GM21723 (cell line): Measurements from ENCODE around the gene C19orf67.

Source experiments
- ATAC-seq: cut with Tn5 transposase; IDR thresholded peaks from one replicate; pipeline ENCODE4 v1.9.1; 2021; ENCODE audit warnings: mild to moderate bottlenecking, moderate library complexity; ENCODE audit not compliant: unreplicated experiment

The C19orf67 gene

DNA sequence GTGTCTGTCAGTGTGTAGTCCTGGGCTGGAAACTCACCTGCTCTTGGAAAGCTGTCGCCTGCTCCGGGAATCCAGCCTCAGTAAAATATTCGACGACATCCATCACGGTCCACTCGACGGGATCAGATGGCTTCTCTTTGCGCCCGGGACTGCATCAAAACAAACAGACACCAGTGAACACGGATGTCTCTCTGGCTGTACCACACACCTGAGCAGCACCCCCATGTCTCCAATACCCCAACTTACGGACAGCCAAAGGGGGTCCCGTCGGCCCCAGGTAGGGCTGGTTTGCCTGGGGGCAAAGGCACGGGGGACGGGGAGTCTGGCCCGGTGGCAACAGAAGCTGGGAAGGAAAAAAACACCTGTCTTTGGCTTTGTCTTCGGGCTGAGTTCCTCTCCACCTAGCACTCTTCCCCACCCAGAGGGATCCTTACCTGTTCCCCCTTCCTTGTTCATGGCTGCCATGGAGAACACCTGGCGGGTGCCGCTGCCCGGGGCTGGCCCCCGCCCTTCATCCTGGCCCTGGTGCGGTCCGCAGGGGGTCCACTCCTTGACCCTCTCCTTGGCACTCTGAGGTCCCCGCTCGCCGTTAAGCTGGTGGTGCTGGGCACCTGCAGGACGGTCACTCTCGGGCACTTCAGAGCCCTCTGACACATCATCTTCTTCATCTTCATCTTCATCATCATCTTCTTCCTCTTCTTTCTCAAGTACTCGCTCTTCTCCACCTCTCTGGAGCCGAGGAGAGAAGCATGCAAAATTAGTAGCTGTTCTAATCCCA lies 3.2 kb upstream of the C19orf67 start:
- no peak for ATAC-seq

DNA sequence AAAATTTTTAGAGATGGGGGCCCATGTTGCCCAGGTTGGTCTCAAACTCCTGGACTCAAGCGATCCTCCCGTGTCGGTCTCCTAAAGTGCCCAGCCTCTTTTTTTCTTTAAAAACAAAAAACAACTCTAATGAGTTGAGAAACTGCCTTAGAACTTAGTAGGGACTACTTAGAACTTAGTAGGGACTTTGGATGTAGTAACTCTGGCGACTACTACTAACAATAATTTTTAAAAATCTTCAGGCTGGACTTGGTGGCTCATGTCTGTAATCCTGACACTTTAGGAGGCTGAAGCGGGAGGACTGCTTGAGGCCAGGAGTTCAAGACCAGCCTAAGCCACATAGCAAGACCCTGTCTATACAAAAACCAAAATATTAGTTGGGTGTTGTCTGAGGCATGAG lies 515 bp upstream of the C19orf67 start:
- no peak for ATAC-seq

DNA sequence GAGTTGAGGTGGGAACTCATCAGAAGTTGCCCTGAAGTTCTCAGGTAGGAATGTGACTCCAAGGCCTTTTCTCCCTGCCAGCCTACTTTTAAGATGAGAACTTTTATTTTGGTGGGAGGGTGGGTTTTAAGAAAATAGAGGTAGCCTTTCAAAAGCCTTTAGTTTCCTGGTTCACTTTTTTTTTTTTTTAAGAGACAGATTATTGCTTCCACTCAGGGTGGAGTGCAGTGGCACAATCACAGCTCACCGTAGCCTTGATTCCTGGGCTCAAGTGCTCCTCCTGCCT lies 3.0 kb downstream of the C19orf67 start:
- no peak for ATAC-seq

DNA sequence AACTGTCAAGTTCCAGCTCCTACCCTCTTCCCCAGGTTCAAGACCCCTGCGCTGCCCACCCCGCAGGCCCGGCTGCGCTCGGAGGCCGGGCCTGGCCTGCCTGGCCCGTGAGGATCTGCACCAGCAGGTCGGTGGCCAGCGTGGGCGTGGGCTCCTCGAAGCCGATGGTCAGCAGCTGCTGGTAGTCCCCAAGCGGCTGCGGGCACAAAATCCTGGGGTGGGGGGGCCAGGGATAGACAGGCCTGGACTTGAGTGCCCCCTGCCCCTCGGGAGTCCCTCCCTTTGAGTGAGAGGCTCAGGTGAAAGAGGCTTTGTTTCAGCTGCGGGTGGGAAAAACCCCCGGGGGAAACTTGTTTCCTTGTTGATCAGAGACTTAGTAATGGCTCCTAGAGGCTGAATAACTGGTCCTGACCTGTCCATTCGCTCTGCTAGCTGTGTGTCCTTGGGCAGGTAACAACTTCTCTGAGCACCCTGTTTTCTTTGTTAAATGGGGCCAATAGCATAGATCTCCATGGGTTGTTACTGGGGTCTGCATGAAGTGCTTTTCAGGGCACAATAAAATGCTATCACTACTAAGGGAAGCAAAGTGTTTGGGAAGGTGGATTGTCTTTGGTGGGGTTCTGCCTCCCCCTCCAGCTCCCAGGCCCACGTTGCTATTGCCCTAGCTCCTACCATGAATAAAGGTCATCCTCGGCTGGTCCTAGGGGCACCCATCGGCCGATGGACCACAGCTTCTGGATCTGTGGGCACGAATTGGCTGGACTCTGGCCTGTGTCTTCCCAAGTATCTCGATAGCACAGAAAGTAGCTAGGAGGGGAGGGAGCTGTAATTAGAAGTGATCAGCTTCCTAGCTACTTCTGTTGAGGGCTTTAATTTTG lies 3.5 kb downstream of the C19orf67 start:
- peak; percentile 8 for ATAC-seq

DNA sequence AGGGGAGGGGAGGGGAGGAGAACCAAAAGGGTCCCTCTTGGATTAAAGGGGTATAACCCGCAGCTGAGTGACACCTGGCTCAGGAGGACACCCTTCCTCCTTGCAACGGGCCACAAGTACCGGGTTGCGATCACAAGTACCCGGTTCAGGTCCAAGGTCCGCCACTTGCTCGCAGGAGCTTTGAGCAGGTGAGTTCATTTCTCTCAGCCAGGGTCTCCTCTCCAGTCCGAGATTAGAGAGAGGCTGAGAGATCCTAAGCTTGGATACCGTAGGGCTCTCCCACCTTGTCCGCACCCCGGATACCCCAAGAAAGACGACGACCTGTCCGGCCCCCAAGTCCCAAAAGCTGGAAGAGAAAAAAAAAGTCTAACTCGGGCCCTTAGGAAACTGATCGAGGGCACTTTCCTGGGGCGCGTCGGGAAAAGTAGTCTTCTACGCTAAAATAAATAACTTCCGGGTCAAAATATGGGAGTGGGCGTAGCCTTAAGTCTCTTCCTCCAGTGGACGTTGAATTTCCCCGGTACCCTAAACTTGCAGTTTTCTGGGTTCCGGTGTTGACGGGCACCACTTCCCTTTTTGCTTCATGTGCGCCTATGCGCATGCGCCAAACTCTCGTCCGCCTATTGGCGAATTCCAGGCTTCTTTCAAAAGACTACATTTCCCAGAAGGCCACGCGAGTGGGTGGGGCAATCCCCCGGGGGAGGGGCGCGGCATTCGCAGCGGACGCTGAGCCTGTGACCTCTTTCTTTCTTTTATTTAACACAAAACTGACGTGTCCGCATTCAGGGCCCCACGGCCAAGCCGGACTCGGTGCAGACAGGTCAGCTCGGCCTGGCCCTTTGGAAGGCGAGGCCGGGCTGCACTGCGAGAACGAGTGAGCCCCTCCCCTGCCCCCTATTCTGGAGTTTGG lies 4.4 kb downstream of the C19orf67 start:
- peak; percentile 85 for ATAC-seq

DNA sequence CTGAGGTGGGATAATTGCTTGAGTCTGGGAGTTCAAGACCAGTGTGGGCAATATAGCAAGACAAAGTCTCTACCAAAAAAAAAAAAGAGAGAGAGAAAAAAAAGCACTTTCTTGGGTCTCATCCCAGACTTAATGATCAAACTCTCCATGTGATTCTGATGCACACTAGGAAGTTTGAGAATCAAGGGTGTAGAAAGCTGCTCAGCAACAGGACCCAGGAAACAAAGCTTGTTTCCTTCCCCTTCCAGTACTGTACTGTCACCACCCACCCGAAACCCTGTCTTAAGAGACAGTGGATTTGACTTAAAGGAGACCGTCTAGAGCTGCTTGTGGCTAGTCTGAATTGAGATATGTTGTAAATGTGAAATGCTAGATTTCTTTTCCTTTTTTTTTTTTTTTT lies 7.2 kb downstream of the C19orf67 start:
- no peak for ATAC-seq

DNA sequence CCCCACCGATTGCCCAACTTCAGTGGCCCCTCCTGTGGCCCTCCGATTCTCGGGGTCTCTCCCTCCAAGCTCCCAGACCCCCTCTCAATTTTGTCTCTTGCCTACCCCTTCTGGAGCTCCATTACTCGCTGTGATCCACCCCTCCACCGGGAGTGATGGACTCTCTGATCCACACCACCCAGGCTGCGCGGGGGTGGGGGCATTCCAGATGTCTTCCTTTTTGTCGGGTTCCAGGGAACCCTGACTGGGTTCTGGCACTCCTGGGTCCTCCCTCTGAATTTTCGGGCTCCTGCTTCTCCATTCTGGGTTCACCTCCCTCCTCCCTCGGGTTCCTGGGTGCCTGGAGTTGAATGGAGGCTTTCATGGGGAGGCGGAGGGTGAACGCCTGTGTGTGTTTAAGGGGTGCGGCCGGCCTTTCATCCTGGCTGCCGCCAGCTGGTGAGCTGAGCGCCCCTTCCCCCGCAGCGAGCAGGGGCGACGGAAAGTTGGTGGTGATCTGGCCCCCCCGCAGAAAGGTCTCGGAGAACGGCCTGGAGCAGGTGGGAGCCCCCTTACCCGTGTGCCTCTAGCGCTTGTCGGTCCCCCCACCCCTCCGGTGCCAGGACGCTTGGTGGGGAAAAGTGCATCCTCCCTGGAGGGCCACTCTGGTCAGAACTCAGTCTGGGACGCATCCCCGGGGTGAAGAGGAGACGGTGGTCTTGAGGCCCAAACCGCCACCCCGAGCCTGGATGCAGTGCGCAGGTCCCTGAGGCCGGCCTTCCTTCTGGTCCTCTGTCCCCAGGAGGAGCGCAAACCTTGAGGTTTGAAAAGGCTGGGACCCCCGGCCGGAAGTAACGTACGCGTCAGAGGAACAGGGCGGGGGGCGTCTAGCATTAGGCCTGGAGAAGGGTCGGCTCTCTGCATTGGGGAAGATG lies 11.4 kb downstream of the C19orf67 start:
- no peak for ATAC-seq

DNA sequence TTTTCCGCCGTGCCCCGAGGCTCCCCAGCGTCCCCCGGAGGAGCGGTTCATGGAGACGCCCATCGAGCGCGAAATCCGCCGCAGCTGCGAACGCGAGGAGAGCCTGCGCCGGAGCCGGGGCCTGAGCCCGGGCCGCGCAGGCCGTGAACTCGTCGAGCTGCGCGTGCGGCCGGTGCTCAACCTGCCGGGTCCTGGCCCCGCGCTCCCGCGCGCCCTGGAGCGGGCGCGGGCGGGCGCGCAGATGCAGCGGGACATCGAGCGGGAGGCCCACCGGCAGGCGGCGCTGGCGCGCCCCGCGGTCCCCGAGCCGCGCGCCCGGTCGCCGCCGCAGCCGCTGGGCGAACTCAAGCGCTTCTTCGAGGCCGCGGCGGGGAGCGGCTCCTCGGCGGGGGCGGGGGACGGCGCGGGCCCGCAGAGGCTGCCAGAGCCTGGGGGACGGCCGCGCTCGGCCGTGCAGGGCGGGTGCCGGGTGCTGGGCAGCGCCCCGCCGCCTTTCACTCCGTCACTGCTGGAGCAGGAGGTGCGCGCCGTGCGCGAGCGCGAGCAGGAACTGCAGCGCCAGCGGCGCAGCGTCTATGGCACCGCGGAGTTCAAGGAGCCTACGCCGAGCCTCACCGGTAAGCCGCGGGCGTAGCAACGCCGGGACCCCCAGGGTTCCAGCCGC lies 12.2 kb downstream of the C19orf67 start:
- peak; percentile 48 for ATAC-seq

DNA sequence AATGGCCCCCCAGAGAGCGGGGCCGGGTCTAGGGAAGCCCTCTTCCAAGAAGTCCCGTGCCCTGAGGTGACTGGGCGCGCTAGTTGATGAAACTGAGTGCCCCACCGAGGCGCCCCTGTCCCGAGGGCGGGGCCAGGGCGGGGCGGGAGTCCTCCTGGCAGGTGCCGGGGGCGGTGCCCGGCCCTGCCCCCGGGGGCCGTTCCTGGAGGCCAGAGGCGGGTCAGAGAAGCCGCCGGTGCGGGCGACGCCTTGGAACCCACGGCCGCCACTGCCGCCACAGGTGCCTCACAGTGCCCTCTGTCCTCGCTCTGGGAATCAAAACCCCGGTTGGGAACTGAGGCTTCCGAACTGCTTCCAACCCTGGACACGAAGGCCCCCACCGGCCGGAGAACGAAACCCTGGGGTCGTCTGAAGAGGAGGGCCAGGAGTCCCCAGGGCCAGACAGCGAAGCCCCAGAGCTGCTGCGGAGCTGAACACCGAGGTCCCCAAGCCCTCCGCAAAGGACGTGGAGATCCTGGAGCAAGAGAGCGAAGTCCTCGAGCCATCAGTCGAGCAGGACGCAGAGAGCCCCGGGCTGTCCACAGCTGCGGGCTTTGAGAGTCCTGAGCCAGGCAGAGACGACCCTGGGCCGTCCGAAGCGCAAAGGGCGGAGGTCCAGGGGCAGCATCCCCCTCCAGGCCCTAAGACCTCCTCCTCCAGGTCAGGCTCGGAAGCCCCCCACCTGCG lies 12.9 kb downstream of the C19orf67 start, which contains the start of gene MISP3:
TSS of gene MISP3 (plus strand) at position 252 of the 726 bp plus-strand sequence. CDS start 524 bp downstream, outside the sequence.
- ATAC-seq = no peak

DNA sequence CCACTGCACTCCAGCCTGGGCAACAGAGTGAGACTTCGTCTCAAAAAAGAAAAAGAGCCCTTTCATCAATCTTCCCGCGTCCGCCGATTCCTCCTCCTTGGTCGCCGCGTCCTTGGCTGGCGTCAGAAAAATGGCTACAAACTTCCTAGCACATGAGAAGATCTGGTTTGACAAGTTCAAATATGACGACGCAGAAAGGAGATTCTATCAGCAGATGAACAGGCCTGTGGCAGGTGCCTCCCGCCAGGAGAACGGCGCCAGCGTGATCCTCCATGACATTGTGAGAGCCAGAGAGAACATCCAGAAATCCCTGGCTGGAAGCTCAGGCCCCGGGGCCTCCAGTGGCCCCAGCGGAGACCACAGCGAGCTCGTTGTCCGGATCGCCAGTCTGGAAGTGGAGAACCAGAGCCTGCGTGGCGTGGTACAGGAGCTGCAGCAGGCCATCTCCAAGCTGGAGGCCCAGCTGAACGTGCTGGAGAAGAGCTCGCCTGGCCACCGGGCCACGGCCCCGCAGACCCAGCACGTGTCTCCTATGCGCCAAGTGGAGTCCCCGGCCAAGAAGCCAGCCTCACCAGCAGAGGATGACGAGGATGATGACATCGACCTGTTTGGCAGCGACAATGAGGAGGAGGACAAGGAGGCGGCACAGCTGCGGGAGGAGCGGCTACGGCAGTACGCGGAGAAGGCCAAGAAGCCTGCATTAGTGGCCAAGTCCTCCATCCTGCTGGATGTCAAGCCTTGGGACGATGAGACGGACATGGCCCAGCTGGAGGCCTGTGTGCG lies 15.1 kb downstream of the C19orf67 start:
- ATAC-seq = no peak

DNA sequence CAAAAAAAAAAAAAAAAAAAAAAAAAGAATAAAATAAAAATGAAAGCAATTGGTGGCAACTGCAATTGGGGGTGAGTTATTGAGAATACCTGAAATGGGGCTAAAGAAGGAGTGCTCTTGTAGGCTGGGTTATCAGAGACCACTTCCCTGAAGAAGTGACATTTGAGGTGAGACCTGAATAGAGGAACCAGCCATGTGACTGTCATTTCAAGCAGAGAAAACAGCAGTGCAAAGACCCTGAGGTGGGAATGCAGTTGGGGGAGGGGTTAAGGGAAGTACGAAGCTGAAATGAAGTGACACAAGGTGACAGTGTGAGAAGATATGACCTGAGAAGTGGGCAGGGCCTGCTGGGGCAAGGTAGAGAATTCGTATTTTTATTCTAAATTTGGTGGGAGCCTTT lies 19.4 kb downstream of the C19orf67 start:
- no peak for ATAC-seq

DNA sequence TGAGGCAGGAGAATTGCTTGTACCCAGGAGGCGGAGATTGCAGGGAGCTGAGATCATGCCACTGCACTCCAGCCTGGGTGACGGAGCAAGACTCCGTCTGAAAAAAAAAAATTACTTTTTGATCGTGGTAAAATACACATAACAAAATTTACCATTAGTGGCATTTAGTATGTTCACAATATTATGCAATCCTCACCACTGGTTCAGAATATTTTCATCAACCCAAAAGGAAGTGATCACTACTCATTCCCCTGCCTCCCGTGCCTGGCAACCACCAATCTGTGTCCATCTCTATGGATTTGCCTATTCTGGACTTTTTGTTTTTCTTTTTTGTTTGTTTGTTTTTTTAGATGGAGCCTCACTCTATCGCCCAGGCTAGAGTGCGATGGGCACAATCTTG lies 22.5 kb downstream of the C19orf67 start:
- ATAC-seq = no peak

DNA sequence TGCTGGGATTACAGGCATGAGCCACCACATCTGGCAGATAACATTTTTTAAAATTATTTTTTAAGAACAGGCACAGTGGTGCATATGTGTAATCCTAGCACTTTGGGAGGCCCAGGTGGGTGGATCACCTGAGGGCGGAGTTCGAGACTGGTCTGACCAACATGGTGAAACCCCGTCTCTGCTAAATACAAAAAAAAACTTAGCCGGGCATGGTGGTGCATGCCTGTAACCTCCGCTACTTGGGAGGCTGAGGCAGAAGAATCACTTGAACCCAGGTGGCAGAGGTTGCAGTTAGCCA lies 23.1 kb downstream of the C19orf67 start:
- ATAC-seq = no peak

DNA sequence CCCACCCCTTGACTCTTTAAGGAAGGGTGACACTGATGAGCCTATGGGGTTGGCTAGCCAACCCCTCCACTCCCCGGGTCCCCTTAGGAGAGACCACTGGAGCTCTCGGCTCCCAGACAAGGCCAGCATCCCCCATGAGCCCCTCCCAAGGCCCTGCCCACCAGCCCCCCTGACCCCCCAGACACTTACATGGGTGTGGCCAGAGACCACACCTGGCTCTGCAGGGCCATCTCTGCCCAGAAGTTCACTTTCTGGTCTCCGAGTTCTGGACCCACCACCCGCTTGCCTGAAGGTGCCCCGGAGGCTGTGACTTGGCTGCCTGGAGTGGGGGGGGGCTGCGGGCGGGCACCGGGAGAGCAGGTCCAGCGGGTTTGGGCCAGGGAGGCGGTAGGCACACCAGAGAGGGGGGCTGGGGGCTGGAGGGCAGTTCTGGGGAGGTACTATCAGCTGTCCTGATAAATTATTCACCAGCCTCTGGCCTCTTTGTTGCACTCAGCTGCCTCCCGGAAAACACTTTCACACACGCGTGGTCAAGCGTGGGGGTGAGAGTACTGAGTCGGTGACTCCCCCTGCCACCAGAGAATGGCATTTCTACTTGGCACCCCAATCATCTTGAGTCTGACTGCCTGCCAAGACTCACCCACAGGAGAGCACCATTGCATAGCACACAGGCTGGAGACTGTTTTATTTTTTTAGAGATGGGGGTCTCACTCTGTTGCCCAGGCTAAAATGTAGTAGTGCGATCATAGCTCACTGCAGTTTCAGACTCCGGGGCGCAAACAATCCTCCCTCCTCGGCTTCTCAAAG lies 23.6 kb downstream of the C19orf67 start, which contains the start of gene PALM3:
TSS of gene PALM3 (minus strand) at position 326 of the 807 bp plus-strand sequence. CDS start at position 230, 96 bp downstream.
- ATAC-seq = no peak

DNA sequence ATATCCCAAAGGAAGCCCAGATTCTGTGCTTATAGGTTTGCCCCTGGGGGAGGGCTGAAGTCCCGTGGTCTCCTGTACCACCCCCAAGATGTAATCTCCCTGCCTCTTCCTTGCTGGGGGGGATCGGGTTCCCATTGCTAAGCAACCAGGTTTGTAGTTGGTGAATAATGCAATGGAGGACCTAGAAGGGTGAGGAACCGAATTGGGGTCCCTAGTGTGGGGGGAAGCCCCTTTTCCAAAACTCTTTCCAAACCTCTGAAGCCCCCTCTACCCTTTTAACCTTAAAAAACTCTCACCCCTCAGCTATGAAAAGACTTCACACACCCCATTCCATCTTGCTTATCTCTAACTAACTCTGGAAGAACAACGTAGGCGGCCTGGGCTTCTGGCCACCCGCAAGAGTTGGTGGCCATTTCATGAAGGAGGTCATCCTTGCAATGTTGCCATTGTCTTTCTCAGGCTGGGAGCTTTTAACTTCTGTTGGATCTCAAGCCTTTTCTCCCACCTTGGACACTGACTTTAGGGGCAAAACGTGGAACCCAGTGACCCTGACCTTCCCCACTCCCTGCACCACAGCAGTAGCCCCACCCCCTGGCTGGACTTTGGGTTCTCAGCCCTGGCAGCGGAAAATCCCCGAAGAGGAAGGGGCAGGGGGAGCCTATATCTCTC lies 24.4 kb downstream of the C19orf67 start:
- ATAC-seq = no peak

DNA sequence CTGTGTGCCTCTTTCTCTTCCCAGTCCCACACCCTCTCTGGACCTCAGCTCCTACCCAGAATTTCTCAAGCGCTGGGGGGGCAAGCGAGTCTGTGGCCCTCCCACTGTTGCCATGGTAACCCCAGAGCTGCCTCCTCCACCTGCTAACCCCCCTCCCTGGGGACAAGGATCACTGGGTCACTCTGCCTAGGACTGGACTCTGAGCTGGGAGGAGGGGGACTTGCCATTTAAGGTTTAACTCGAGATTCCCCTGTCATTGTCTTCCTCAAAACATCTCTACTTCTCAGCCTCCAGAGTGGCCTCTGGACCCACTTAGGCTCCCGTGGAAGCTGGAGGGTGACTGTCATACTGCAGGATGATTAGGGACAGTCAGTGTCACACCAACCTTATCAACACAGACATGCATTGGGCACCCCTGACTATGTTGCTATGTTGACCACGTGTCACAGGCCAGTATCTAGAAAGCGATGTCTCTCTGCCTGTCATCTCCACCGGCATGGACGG lies 25.9 kb downstream of the C19orf67 start:
- no peak for ATAC-seq

DNA sequence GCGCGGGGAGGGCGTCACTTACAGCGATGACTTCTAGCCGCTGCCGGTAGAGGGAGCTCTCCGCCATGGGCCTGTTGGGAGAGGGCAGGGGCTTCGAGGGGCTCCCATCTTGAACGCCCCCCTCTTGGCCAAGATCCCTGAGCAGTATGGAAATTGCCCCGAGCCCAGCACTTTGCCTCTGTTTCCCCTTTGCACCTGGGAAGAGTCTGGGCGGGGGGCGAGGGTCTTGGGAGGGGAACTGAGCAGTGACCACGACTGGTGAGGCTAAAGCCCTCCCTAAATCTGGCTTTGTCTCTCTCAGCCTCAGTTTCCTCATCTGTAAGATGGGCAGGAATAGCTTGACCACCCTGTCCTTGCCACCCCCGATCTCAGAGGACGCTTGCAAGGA lies 26.5 kb downstream of the C19orf67 start:
- ATAC-seq = no peak
